AG04450 (cell line): ENCODE measurements around the gene MED7. TPM values are rescaled to one million over a fixed set of nuclear protein-coding genes. Genes with fewer than 3 reads are reported as not detected.

ENCODE experiments used
- CTCF ChIA-PET: fragments of 300-600, 350-600 bp; formaldehyde crosslinking; extraction: SDS; loops from one replicate; lab custom pipeline; 2022; ENCODE audit warnings: antibody characterized with exemption, inconsistent platforms; lab: Charles Lee
- POLR2A ChIA-PET: fragments of 350-600 bp; formaldehyde crosslinking; extraction: SDS; loops from one replicate; lab custom pipeline; 2021; ENCODE audit warnings: antibody characterized with exemption, inconsistent platforms; lab: Yijun Ruan, JAX
- DNase-seq: peaks from one replicate; pipeline ENCODE4 v3.0.0-alpha.2; 2011; ENCODE audit warnings: low read depth, low spot score
- H3K27ac ChIP-seq: one replicate; pipeline ENCODE4 v1.5.1; 2012; ENCODE audit warnings: low read depth, low read length, control low read depth
- H3K27me3 ChIP-seq: one replicate; pipeline ENCODE4 v1.6.0; 2012; ENCODE audit warnings: low read length; ENCODE audit not compliant: control insufficient read depth, insufficient read depth
- H3K4me3 ChIP-seq: 2 replicates; pipeline ENCODE4 v1.5.1; 2011; ENCODE audit warnings: mild to moderate bottlenecking, low read depth, low read length, control low read depth
- H3K9me3 ChIP-seq: 2 replicates; pipeline ENCODE4 v1.5.1; 2012; ENCODE audit warnings: low read length; ENCODE audit not compliant: control insufficient read depth, insufficient read depth
- CTCF ChIP-seq: IDR thresholded peaks from 2 replicates; pipeline ENCODE4 v1.5.1; 2011; ENCODE audit warnings: low read depth, low read length, control low read depth, inconsistent platforms
- polyA plus RNA-seq: library from polyadenylated mRNA; depleted of rRNA; stranded (reverse); fragments of >200 nt; gene quantifications from 2 replicates; pipeline ENCODE4 v1.2.3, GENCODE V29; 2011

The MED7 gene
- polyA plus RNA-seq, 1 experiment = 16.4 TPM

GRCh38 chr5:157109744-157110143 lies 32.9 kb downstream of the MED7 start:
- Histone ChIP-seq H3K4me3 (no peak overlapping the region), H3K27me3 (no peaks in the 10 kb centered on the region), H3K27ac (no peak overlapping the region), H3K9me3 (no peaks in the 10 kb centered on the region)
- ChIA-PET POLR2A (no interaction called here), CTCF (no interaction called here)
- DNase-seq = no peak
- TF ChIP-seq CTCF = no peak

- H3K27me3 ChIP-seq = no peaks in the 10 kb centered on the region
- DNase-seq = no peak
- H3K9me3 ChIP-seq = no peaks in the 10 kb centered on the region
- ChIA-PET POLR2A (no interaction called here), CTCF (interaction anchor here (0.6 kb wide), 1 partner anchor 294 kb away, joined by 4 read pairs; no protein-coding TSS in a partner anchor)
- no peak within 1 kb of the TSS for H3K27ac ChIP-seq
- no peak for TF ChIP-seq CTCF
- H3K4me3 ChIP-seq = no peak within 1 kb of the TSS
These were observed 33.7 kb downstream of the MED7 start, which contains the start of gene HAVCR2 for GRCh38 chr5:157108976-157109375. TSS of gene HAVCR2 (minus strand) at chr5:157109044. CDS start at chr5:157108983, 61 bp downstream.

GRCh38 chr5:157107508-157107907 lies 35.2 kb downstream of the MED7 start:
- H3K27ac ChIP-seq = no peak overlapping the region
- no peaks in the 10 kb centered on the region for H3K9me3 ChIP-seq
- DNase-seq = no peak
- POLR2A ChIA-PET = no interaction called here
- CTCF ChIA-PET = interaction anchor here (0.7 kb wide), 1 partner anchor 338 kb away, joined by 3 read pairs; no protein-coding TSS in a partner anchor
- no peaks in the 10 kb centered on the region for H3K27me3 ChIP-seq
- TF ChIP-seq CTCF = no peak
- H3K4me3 ChIP-seq = no peak overlapping the region

GRCh38 chr5:157106630-157107461 lies 35.8 kb downstream of the MED7 start:
- ChIA-PET CTCF (interaction anchor here (0.7 kb wide), 1 partner anchor 338 kb away, joined by 3 read pairs; no protein-coding TSS in a partner anchor), POLR2A (no interaction called here)
- TF ChIP-seq CTCF = no peak
- no peak for DNase-seq
- no peaks in the 10 kb centered on the region for H3K9me3 ChIP-seq
- no peak overlapping the region for H3K4me3 ChIP-seq
- no peaks in the 10 kb centered on the region for H3K27me3 ChIP-seq
- no peak overlapping the region for H3K27ac ChIP-seq

GRCh38 chr5:157100140-157100679 lies 42.5 kb downstream of the MED7 start:
- DNase-seq = no peak
- Histone ChIP-seq H3K27ac (no peak overlapping the region), H3K9me3 (no peaks in the 10 kb centered on the region), H3K4me3 (no peak overlapping the region), H3K27me3 (no peaks in the 10 kb centered on the region)
- POLR2A ChIA-PET = no interaction called here
- TF ChIP-seq CTCF = no peak
- CTCF ChIA-PET = no interaction called here
